H9 (cell line): ENCODE measurements around the gene CSMD2. TPM values are rescaled to one million over a fixed set of nuclear protein-coding genes. Genes with fewer than 3 reads are reported as not detected.

Experiments
- DNase-seq: peaks from one replicate; pipeline ENCODE4 v3.0.0-alpha.2; 2017
- H2AFZ ChIP-seq: one replicate; pipeline ENCODE4 v1.6.1; 2013; ENCODE audit warnings: mild to moderate bottlenecking, low read length, control low read depth, moderate library complexity
- H2AK5ac ChIP-seq: 2 replicates; pipeline ENCODE4 v1.6.1; 2013; ENCODE audit warnings: low read length, control low read depth, mixed read lengths; ENCODE audit not compliant: insufficient read length
- H2BK120ac ChIP-seq: one replicate; pipeline ENCODE4 v1.6.1; 2013; ENCODE audit warnings: low read depth, mild to moderate bottlenecking, low read length, control low read depth, inconsistent platforms; ENCODE audit not compliant: poor library complexity, severe bottlenecking
- H2BK12ac ChIP-seq: 2 replicates; pipeline ENCODE4 v1.6.1; 2013; ENCODE audit warnings: low read length, control low read depth, mixed read lengths, low read depth; ENCODE audit not compliant: insufficient read length
- H2BK15ac ChIP-seq: 2 replicates; pipeline ENCODE4 v1.6.1; 2013; ENCODE audit warnings: low read depth, low read length, control low read depth
- H2BK20ac ChIP-seq: one replicate; pipeline ENCODE4 v1.6.1; 2013; ENCODE audit warnings: low read depth, mild to moderate bottlenecking, low read length, control low read depth, inconsistent platforms; ENCODE audit not compliant: poor library complexity, severe bottlenecking
- H2BK5ac ChIP-seq: 2 replicates; pipeline ENCODE4 v1.6.1; 2013; ENCODE audit warnings: low read length, control low read depth, mixed read lengths; ENCODE audit not compliant: insufficient read length
- H3K14ac ChIP-seq: 2 replicates; pipeline ENCODE4 v1.6.1; 2013; ENCODE audit warnings: low read length, control low read depth; ENCODE audit not compliant: insufficient read depth
- H3K18ac ChIP-seq: 2 replicates; pipeline ENCODE4 v1.6.1; 2013; ENCODE audit warnings: low read depth, mild to moderate bottlenecking, mixed read lengths, low read length, control low read depth; ENCODE audit not compliant: insufficient read length
- H3K23ac ChIP-seq: 2 replicates; pipeline ENCODE4 v1.6.1; 2013; ENCODE audit warnings: low read length, control low read depth, mixed read lengths, low read depth; ENCODE audit not compliant: insufficient read length
- H3K23me2 ChIP-seq: 2 replicates; pipeline ENCODE4 v1.6.1; 2013; ENCODE audit warnings: low read depth, mild to moderate bottlenecking, mixed read lengths, low read length, control low read depth; ENCODE audit not compliant: insufficient read length, poor library complexity, severe bottlenecking
- H3K27ac ChIP-seq: 2 replicates; pipeline ENCODE4 v1.5.1; 2013; ENCODE audit warnings: low read length, control low read depth, mixed read lengths, low read depth; ENCODE audit not compliant: insufficient read length
- H3K27me3 ChIP-seq: 2 replicates; pipeline ENCODE4 v1.6.1; 2013; ENCODE audit warnings: low read length, control low read depth, inconsistent platforms; ENCODE audit not compliant: insufficient read depth
- H3K4ac ChIP-seq: 2 replicates; pipeline ENCODE4 v1.6.1; 2013; ENCODE audit warnings: low read depth, mild to moderate bottlenecking, control low read depth, inconsistent platforms, low read length, moderate library complexity
- H3K4me1 ChIP-seq: 2 replicates; pipeline ENCODE4 v1.6.1; 2013; ENCODE audit warnings: low read length, control low read depth, inconsistent platforms; ENCODE audit not compliant: insufficient read depth
- H3K4me2 ChIP-seq: 2 replicates; pipeline ENCODE4 v1.6.1; 2013; ENCODE audit warnings: low read length, control low read depth, mixed read lengths; ENCODE audit not compliant: insufficient read length, insufficient read depth
- H3K56ac ChIP-seq: 2 replicates; pipeline ENCODE4 v1.6.1; 2013; ENCODE audit warnings: low read depth, mild to moderate bottlenecking, mixed read lengths, low read length, control low read depth; ENCODE audit not compliant: insufficient read length
- H3K79me1 ChIP-seq: 2 replicates; pipeline ENCODE4 v1.6.1; 2013; ENCODE audit warnings: low read depth, mild to moderate bottlenecking, moderate library complexity, low read length, control low read depth, inconsistent platforms; ENCODE audit not compliant: insufficient read depth, poor library complexity, severe bottlenecking
- H3K79me2 ChIP-seq: 2 replicates; pipeline ENCODE4 v1.6.1; 2013; ENCODE audit warnings: low read length, control low read depth, inconsistent platforms; ENCODE audit not compliant: insufficient read depth
- H3K9ac ChIP-seq: 2 replicates; pipeline ENCODE4 v1.6.1; 2013; ENCODE audit warnings: low read length, control low read depth, mixed read lengths; ENCODE audit not compliant: insufficient read length; ENCODE audit errors: extremely low read depth
- H3K9me3 ChIP-seq: one replicate; pipeline ENCODE4 v1.6.1; 2013; ENCODE audit warnings: low read depth, low read length, inconsistent platforms; ENCODE audit not compliant: control insufficient read depth
- H3T11ph ChIP-seq: one replicate; pipeline ENCODE4 v1.6.1; 2013; ENCODE audit warnings: mild to moderate bottlenecking, low read length, control low read depth, inconsistent platforms
- H4K20me1 ChIP-seq: one replicate; pipeline ENCODE4 v1.6.1; 2013; ENCODE audit not compliant: control insufficient read depth, insufficient read length, insufficient read depth
- H4K5ac ChIP-seq: 2 replicates; pipeline ENCODE4 v1.6.1; 2013; ENCODE audit warnings: low read depth, mild to moderate bottlenecking, mixed read lengths, low read length, control low read depth; ENCODE audit not compliant: insufficient read length
- H4K8ac ChIP-seq: replicated peaks from 2 replicates; pipeline ENCODE4 v1.6.1; 2013; ENCODE audit warnings: low read length, control low read depth, mixed read lengths, low read depth; ENCODE audit not compliant: insufficient read length
- H4K91ac ChIP-seq: 2 replicates; pipeline ENCODE4 v1.6.1; 2013; ENCODE audit warnings: low read depth, mild to moderate bottlenecking, moderate library complexity, mixed read lengths, low read length, control low read depth; ENCODE audit not compliant: insufficient read length
- H3K27ac Mint-ChIP-seq, 3 experiments: 2 replicates in 2 of 3; 3 replicates in 1 of 3; pipeline ENCODE4 v1.8.0; 2020 to 2021; ENCODE audit warnings: mixed read lengths in 3 of 3, mild to moderate bottlenecking in 1 of 3, moderate library complexity in 1 of 3
- H3K27me3 Mint-ChIP-seq: 2 replicates; pipeline ENCODE4 v1.8.0; 2021; ENCODE audit warnings: low read depth, mild to moderate bottlenecking, moderate library complexity, mixed read lengths
- H3K36me3 Mint-ChIP-seq, 3 experiments: 2 replicates in 2 of 3; 3 replicates in 1 of 3; pipeline ENCODE4 v1.8.0; 2020 to 2021; ENCODE audit warnings: low read depth in 3 of 3, mixed read lengths in 3 of 3; ENCODE audit not compliant: insufficient read depth in 1 of 3
- H3K4me1 Mint-ChIP-seq, 2 experiments: 2 replicates each; pipeline ENCODE4 v1.8.0; 2020; ENCODE audit warnings: mixed read lengths in 2 of 2
- H3K4me3 Mint-ChIP-seq, 2 experiments: 2 replicates in 1 of 2; 3 replicates in 1 of 2; pipeline ENCODE4 v1.8.0; 2020 to 2021; ENCODE audit warnings: mild to moderate bottlenecking in 2 of 2, mixed read lengths in 2 of 2, moderate library complexity in 1 of 2
- H3K9me3 Mint-ChIP-seq, 2 experiments: 2 replicates in 1 of 2; 3 replicates in 1 of 2; pipeline ENCODE4 v1.8.0; 2020; ENCODE audit warnings: mild to moderate bottlenecking in 2 of 2, mixed read lengths in 2 of 2, moderate library complexity in 1 of 2
- CTCF ChIP-seq: fragments of 200-600 bp; sonication (generic); conservative IDR thresholded peaks from 3 replicates; pipeline ENCODE4 v1.8.0; 2021; ENCODE audit warnings: antibody characterized with exemption, mild to moderate bottlenecking
- WGBS: extraction: QIAGEN DNeasy Blood & Tissue Kit; methylation state at CpG from one replicate; pipeline ENCODE4 v1.1.7; 2013; ENCODE audit warnings: missing lambda C conversion rate, low lambda C conversion rate, mixed read lengths; ENCODE audit not compliant: insufficient read length; ENCODE audit errors: extremely low coverage; 5-methylcytosine and 5-hydroxymethylcytosine counted together
- total RNA-seq: library from RNA; stranded (reverse); gene quantifications from 2 replicates; pipeline ENCODE4 v1.2.1, GENCODE V29; 2021

CSMD2 gene
- total RNA-seq, 1 experiment from 2014 or later, result 6.4 TPM

DNA sequence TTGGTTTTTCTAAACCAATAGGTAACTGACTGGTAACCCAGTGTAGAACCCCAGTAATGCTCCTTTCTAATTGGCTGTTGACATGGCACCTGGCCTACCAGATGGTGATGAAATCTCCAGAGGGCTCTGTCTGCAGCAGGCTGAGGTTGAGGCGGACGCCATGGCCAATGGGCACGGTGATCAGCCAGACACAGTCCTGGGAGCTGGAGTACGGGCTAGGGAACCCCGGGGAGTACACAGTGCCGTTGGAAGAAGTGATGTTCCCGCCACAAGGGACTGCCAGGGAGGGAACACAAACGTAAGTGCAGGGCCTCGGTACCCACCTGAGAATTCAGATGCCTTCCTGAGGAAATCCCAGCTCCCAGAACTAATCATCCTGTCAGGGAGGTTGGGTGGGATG lies 562.8 kb downstream of the CSMD2 start:
- no peak overlapping the region for H2AFZ ChIP-seq
- no peak overlapping the region for H2BK12ac ChIP-seq
- Mint-ChIP-seq H3K4me1 (no peaks in the 10 kb centered on the region), H3K27me3 (peaks cover 1% of the 10 kb centered on the region; the same call in 1 of the 2 replicates), H3K9me3 (no peaks in the 10 kb centered on the region), H3K4me3 (no peak overlapping the region), H3K36me3 (peaks cover 0 to 7% (median 7%) of the 10 kb centered on the region in 3 experiments; a peak in 5 of 7 replicates), H3K27ac (no peak overlapping the region)
- no peak overlapping the region for H4K91ac ChIP-seq
- H2BK20ac ChIP-seq, result no peak overlapping the region
- H3K4me1 ChIP-seq, result no peaks in the 10 kb centered on the region
- H3T11ph ChIP-seq, result no peak overlapping the region
- H3K27ac ChIP-seq, result no peak overlapping the region
- H3K9ac ChIP-seq, result no peak overlapping the region
- no peak for TF ChIP-seq CTCF
- H4K5ac ChIP-seq, result no peak overlapping the region
- no peak for DNase-seq
- H2BK120ac ChIP-seq, result no peak overlapping the region
- H2BK5ac ChIP-seq, result no peak overlapping the region
- no peaks in the 10 kb centered on the region for H3K23me2 ChIP-seq
- WGBS, result no CpG with 5 or more reads among the region's 9 CpGs
- H2BK15ac ChIP-seq, result no peak overlapping the region
- no peak overlapping the region for H4K8ac ChIP-seq
- H3K18ac ChIP-seq, result no peak overlapping the region
- no peak overlapping the region for H2AK5ac ChIP-seq
- no peaks in the 10 kb centered on the region for H3K27me3 ChIP-seq
- H3K9me3 ChIP-seq, result no peaks in the 10 kb centered on the region
- H3K4me2 ChIP-seq, result no peak overlapping the region
- H3K23ac ChIP-seq, result no peak overlapping the region
- H3K56ac ChIP-seq, result no peak overlapping the region
- H3K79me1 ChIP-seq, result no peaks in the 10 kb centered on the region
- no peak overlapping the region for H3K14ac ChIP-seq
- H4K20me1 ChIP-seq, result no peaks in the 10 kb centered on the region
- no peak overlapping the region for H3K4ac ChIP-seq
- H3K79me2 ChIP-seq, result no peaks in the 10 kb centered on the region
